ENCODE measurements around the gene DNAH7. TPM values are rescaled to one million over a fixed set of nuclear protein-coding genes. Genes with fewer than 3 reads are reported as not detected.

The DNAH7 gene
- total and polyA plus RNA-seq, 2 experiments from 2014 or later, result 0.35 to 1.1 TPM

DNA sequence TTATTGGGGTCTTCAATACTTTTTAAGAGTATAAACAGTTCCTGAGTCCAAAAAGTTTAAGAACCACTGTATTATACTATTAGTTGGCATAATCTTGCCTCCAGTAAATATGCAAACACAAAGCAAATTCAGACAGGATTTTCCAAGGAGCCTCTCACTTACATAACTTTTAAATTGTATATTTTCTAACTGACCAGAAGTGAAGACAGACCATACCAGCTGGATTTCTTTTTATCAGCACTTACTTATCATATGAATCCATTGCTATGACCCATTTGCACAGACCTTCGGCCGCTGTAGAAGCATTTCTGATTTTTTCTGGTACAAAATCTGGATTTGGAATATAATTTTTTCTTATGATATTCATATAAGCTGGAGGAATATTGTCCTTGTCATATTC lies 211.5 kb downstream of the DNAH7 start (continued):
- no peak for TF ChIP-seq ZNF331 (CRISPR knock-in tag; IDR thresholded peaks at IDR 0.05; ENCODE audit: low read depth)
- TF ChIP-seq, protein P1, sequence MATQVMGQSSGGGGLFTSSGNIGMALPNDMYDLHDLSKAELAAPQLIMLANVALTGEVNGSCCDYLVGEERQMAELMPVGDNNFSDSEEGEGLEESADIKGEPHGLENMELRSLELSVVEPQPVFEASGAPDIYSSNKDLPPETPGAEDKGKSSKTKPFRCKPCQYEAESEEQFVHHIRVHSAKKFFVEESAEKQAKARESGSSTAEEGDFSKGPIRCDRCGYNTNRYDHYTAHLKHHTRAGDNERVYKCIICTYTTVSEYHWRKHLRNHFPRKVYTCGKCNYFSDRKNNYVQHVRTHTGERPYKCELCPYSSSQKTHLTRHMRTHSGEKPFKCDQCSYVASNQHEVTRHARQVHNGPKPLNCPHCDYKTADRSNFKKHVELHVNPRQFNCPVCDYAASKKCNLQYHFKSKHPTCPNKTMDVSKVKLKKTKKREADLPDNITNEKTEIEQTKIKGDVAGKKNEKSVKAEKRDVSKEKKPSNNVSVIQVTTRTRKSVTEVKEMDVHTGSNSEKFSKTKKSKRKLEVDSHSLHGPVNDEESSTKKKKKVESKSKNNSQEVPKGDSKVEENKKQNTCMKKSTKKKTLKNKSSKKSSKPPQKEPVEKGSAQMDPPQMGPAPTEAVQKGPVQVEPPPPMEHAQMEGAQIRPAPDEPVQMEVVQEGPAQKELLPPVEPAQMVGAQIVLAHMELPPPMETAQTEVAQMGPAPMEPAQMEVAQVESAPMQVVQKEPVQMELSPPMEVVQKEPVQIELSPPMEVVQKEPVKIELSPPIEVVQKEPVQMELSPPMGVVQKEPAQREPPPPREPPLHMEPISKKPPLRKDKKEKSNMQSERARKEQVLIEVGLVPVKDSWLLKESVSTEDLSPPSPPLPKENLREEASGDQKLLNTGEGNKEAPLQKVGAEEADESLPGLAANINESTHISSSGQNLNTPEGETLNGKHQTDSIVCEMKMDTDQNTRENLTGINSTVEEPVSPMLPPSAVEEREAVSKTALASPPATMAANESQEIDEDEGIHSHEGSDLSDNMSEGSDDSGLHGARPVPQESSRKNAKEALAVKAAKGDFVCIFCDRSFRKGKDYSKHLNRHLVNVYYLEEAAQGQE (IDR thresholded peaks at IDR 0.05; ENCODE audit: unreplicated experiment), result no peak

DNA sequence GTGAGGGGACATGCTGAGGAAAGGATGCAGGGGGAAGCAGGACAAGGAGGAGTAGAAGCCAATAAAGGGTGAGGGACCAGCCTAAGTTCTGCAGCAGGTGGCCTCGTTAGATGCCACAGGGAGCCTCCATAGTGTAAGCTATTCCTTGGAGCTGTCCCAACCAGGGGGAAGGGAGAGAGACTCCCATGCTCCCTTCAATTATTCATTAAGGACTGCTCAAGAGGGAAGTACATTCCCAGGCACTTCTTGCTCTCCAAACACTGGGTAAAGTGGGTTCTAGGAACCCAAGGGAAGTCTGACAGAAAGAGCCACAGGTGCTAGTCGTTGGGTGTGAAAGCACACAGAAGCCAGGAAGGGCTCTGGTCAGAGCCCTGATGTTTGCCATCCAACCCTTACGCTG lies 217.9 kb downstream of the DNAH7 start:
- H4K20me1 ChIP-seq (replicated peaks; ENCODE audit: insufficient read depth), result no peaks in the 10 kb centered on the region
- H3F3A ChIP-seq (replicated peaks; ENCODE audit: low read depth), result no peaks in the 10 kb centered on the region
- H3K27me3 Mint-ChIP-seq (ENCODE audit: insufficient read depth, low read depth, poor library complexity), result no peaks in the 10 kb centered on the region
- no peak for ATAC-seq
- no peaks in the 10 kb centered on the region for H3K4me1 ChIP-seq (ENCODE audit: insufficient read depth)
- H3K4me3 Mint-ChIP-seq, result no peak overlapping the region
- H3K27ac ChIP-seq (ENCODE audit: low read depth), result no peak overlapping the region
- H3K9me2 ChIP-seq (ENCODE audit: insufficient read depth), result no peaks in the 10 kb centered on the region
- DNase-seq (ENCODE audit: low spot score), result no peak
- TF ChIP-seq EZH2 (IDR thresholded peaks at IDR 0.05; ENCODE audit: low read depth, unreplicated experiment) (no peak), ZNF331 (CRISPR knock-in tag; IDR thresholded peaks at IDR 0.05; ENCODE audit: low read depth) (no peak)
- no peaks in the 10 kb centered on the region for H3K9me3 Mint-ChIP-seq
- no peaks in the 10 kb centered on the region for H3K27me3 ChIP-seq (ENCODE audit: insufficient read depth)
- H2AFZ ChIP-seq, result no peak overlapping the region
- H3K4me1 Mint-ChIP-seq, result no peaks in the 10 kb centered on the region
- H3K36me3 ChIP-seq (ENCODE audit: insufficient read depth), result no peaks in the 10 kb centered on the region
- H3K79me2 ChIP-seq (replicated peaks; ENCODE audit: insufficient read depth), result no peaks in the 10 kb centered on the region
- no peak overlapping the region for H3K4me2 ChIP-seq
- H3K4me3 ChIP-seq, result no peak overlapping the region
- H3K27ac Mint-ChIP-seq, result no peak overlapping the region
- no peaks in the 10 kb centered on the region for H3K36me3 Mint-ChIP-seq (ENCODE audit: low read depth)

DNA sequence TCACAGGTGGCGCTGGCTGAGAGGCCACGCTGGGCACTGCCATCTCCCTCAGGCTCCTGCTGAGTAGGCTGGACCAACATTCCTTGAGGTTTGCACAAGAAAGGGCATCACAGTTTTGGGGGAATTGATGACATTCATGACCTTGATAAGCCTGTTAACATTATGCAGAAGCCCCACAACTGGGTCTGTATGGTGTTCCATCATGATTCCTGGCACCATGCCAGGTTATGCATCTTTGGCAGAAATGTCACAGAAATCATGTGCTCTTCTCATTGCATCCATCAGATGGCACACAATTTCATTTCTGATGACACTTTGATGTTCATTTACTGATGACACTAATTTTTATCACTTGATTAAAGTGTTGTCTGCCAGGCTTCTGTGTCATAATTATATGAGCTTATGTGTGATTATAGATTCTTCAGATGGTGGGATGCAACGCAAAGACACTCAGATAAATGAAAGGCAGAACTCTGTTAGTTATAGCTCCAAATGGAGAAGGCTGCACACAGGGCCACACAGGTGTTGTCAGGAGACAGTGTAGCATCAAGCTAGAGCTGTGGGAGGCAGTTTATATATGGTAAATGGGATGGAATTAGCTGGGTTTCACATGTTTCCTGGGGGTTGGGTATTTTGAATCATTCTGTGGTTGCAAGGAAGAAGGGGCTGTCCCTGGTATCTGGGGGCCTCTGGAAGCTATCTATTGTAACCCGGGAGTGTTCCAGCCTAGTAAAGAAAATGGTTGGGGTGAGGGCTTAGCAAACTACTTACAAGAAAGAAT lies 220.3 kb downstream of the DNAH7 start:
- Histone ChIP-seq H3K4me3 (no peak overlapping the region), H3K27me3 (ENCODE audit: insufficient read depth) (no peaks in the 10 kb centered on the region), H3K79me2 (replicated peaks; ENCODE audit: insufficient read depth) (no peaks in the 10 kb centered on the region), H2AFZ (no peak overlapping the region), H3F3A (replicated peaks; ENCODE audit: low read depth) (no peaks in the 10 kb centered on the region), H3K4me1 (ENCODE audit: insufficient read depth) (no peaks in the 10 kb centered on the region), H3K36me3 (ENCODE audit: insufficient read depth) (no peaks in the 10 kb centered on the region), H4K20me1 (replicated peaks; ENCODE audit: insufficient read depth) (no peaks in the 10 kb centered on the region), H3K9me2 (ENCODE audit: insufficient read depth) (no peaks in the 10 kb centered on the region), H3K4me2 (no peak overlapping the region), H3K27ac (ENCODE audit: low read depth) (no peak overlapping the region)
- DNase-seq (ENCODE audit: low spot score), result no peak
- Mint-ChIP-seq H3K4me1 (no peaks in the 10 kb centered on the region), H3K36me3 (ENCODE audit: low read depth) (no peaks in the 10 kb centered on the region), H3K27me3 (ENCODE audit: insufficient read depth, low read depth, poor library complexity) (no peaks in the 10 kb centered on the region), H3K4me3 (no peak overlapping the region), H3K9me3 (no peaks in the 10 kb centered on the region), H3K27ac (no peak overlapping the region)
- ATAC-seq, result no peak
- TF ChIP-seq, protein P2, sequence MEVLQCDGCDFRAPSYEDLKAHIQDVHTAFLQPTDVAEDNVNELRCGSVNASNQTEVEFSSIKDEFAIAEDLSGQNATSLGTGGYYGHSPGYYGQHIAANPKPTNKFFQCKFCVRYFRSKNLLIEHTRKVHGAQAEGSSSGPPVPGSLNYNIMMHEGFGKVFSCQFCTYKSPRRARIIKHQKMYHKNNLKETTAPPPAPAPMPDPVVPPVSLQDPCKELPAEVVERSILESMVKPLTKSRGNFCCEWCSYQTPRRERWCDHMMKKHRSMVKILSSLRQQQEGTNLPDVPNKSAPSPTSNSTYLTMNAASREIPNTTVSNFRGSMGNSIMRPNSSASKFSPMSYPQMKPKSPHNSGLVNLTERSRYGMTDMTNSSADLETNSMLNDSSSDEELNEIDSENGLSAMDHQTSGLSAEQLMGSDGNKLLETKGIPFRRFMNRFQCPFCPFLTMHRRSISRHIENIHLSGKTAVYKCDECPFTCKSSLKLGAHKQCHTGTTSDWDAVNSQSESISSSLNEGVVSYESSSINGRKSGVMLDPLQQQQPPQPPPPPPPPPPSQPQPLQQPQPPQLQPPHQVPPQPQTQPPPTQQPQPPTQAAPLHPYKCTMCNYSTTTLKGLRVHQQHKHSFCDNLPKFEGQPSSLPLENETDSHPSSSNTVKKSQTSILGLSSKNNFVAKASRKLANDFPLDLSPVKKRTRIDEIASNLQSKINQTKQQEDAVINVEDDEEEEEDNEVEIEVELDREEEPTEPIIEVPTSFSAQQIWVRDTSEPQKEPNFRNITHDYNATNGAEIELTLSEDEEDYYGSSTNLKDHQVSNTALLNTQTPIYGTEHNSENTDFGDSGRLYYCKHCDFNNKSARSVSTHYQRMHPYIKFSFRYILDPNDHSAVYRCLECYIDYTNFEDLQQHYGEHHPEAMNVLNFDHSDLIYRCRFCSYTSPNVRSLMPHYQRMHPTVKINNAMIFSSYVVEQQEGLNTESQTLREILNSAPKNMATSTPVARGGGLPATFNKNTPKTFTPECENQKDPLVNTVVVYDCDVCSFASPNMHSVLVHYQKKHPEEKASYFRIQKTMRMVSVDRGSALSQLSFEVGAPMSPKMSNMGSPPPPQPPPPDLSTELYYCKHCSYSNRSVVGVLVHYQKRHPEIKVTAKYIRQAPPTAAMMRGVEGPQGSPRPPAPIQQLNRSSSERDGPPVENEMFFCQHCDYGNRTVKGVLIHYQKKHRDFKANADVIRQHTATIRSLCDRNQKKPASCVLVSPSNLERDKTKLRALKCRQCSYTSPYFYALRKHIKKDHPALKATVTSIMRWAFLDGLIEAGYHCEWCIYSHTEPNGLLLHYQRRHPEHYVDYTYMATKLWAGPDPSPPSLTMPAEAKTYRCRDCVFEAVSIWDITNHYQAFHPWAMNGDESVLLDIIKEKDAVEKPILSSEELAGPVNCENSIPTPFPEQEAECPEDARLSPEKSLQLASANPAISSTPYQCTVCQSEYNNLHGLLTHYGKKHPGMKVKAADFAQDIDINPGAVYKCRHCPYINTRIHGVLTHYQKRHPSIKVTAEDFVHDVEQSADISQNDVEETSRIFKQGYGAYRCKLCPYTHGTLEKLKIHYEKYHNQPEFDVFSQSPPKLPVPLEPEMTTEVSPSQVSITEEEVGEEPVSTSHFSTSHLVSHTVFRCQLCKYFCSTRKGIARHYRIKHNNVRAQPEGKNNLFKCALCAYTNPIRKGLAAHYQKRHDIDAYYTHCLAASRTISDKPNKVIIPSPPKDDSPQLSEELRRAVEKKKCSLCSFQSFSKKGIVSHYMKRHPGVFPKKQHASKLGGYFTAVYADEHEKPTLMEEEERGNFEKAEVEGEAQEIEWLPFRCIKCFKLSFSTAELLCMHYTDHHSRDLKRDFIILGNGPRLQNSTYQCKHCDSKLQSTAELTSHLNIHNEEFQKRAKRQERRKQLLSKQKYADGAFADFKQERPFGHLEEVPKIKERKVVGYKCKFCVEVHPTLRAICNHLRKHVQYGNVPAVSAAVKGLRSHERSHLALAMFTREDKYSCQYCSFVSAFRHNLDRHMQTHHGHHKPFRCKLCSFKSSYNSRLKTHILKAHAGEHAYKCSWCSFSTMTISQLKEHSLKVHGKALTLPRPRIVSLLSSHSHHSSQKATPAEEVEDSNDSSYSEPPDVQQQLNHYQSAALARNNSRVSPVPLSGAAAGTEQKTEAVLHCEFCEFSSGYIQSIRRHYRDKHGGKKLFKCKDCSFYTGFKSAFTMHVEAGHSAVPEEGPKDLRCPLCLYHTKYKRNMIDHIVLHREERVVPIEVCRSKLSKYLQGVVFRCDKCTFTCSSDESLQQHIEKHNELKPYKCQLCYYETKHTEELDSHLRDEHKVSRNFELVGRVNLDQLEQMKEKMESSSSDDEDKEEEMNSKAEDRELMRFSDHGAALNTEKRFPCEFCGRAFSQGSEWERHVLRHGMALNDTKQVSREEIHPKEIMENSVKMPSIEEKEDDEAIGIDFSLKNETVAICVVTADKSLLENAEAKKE (CRISPR knock-in tag; IDR thresholded peaks at IDR 0.05), result no peak
- no peak for TF ChIP-seq ZNF114 (CRISPR knock-in tag; IDR thresholded peaks at IDR 0.05)
- TF ChIP-seq, protein P1 (IDR thresholded peaks at IDR 0.05; ENCODE audit: unreplicated experiment), result no peak
